Ascending aorta (tissue), 2 donors: ENCODE measurements around the gene VGLL1. TPM values are rescaled to one million over a fixed set of nuclear protein-coding genes. Genes with fewer than 3 reads are reported as not detected.

Experiments used
- DNase-seq, 2 donors: peaks; one replicate each; pipeline ENCODE4 v3.0.0-alpha.2; 2019; ENCODE audit warnings: low spot score in 2 of 2
- H3K27ac ChIP-seq, 2 donors: fragments of 200-600 bp; sonication (generic); one replicate each; pipeline ENCODE4 v1.5.1; 2016 to 2017; ENCODE audit warnings: mild to moderate bottlenecking in 1 of 2
- H3K27me3 ChIP-seq: fragments of 200-600 bp; sonication (generic); one replicate; pipeline ENCODE4 v1.5.1; 2017
- H3K36me3 ChIP-seq, 2 donors: fragments of 200-600 bp; sonication (generic); one replicate each; pipeline ENCODE4 v1.5.1; 2016
- H3K4me1 ChIP-seq, 2 donors: fragments of 200-600 bp; sonication (generic); one replicate each; pipeline ENCODE4 v1.5.1; 2016 to 2017; ENCODE audit warnings: mild to moderate bottlenecking in 1 of 2
- H3K4me3 ChIP-seq, 2 donors: fragments of 200-600 bp; sonication (generic); one replicate each; pipeline ENCODE4 v1.5.1; 2016 to 2017; ENCODE audit warnings: mild to moderate bottlenecking in 1 of 2
- H3K9me3 ChIP-seq, 2 donors: fragments of 200-600 bp; sonication (generic); one replicate each; pipeline ENCODE4 v1.5.1; 2016
- CTCF ChIP-seq, 3 experiments: fragments of 200-600 bp in 2 of 3; fragments of 450-650 bp in 1 of 3; sonication (generic) in 2 of 3; IDR thresholded peaks; one replicate each; pipeline ENCODE4 v1.5.1; 2016 to 2019; ENCODE audit warnings: antibody characterized with exemption in 3 of 3, mild to moderate bottlenecking in 1 of 3, moderate library complexity in 1 of 3
- intact Hi-C: fragments of 100-400 bp; cut with DNase I; formaldehyde crosslinking; loops from one replicate; pipeline ENCODE4 v1.15.1; 2023
- total RNA-seq: library from RNA; depleted of rRNA; stranded (reverse); fragments of >200 nt; gene quantifications from one replicate; pipeline ENCODE4 v1.1.0, GENCODE V29; 2016

VGLL1 gene
- total RNA-seq, 1 donor from 2014 or later = not detected

DNA sequence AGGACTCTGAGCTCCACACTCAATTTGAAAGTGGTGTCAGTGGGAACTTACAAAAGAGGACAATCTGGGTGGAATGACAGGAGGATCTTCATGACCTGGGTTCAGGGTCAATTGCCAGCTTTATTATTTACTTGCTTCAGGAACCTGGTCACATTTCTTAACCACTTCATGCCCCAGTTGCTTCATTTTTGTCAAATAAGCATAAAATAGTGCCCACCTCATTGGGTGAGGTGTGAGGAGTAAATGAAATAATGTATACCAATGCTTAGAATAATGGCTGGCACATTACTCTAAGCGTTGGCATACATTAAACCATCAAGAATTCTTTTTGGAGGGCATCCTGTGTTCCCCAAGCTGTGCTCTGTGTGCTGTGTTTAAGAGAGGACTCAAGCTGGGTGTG is 19.4 kb downstream of the VGLL1 start:
- DNase-seq = no peak
- no peak for TF ChIP-seq CTCF (IDR thresholded peaks at IDR 0.05)
- Histone ChIP-seq H3K4me3 (no peak overlapping the region), H3K9me3 (no peaks in the 10 kb centered on the region), H3K27me3 (no peaks in the 10 kb centered on the region), H3K27ac (no peak overlapping the region), H3K4me1 (no peaks in the 10 kb centered on the region), H3K36me3 (no peaks in the 10 kb centered on the region)
- intact Hi-C loops = no loop called here

DNA sequence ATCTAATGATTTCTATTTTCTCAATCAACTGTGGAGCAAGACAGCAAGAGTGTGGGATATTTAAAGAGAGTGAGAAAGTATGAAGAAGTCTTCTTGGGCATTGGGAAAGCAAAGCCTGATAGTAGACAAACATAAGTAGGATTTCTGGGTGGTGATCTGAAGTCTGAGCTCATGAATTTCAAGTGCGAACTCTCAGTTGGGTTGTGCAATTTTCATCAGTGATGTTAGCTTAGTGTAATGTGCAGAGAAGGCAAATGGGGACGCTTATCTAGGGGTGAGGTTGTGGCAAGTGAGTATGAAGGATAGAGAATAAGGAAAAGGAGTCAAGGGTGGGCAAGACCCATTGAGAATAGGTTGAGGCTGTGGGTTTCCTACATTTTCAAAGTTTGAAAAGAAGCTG is 23.7 kb downstream of the VGLL1 start:
- Histone ChIP-seq H3K36me3 (no peaks in the 10 kb centered on the region), H3K27me3 (no peaks in the 10 kb centered on the region), H3K4me1 (no peaks in the 10 kb centered on the region), H3K9me3 (no peaks in the 10 kb centered on the region), H3K4me3 (no peak overlapping the region), H3K27ac (no peak overlapping the region)
- intact Hi-C loops = no loop called here
- no peak for TF ChIP-seq CTCF (IDR thresholded peaks at IDR 0.05)
- DNase-seq = no peak

GRCh38 chrX:136572030-136572429 is 40.0 kb downstream of the VGLL1 start:
- no peak for DNase-seq
- H3K4me1 ChIP-seq = no peaks in the 10 kb centered on the region
- H3K36me3 ChIP-seq = no peaks in the 10 kb centered on the region
- no peak for TF ChIP-seq CTCF (IDR thresholded peaks at IDR 0.05)
- H3K9me3 ChIP-seq = no peaks in the 10 kb centered on the region
- H3K4me3 ChIP-seq = no peak overlapping the region
- no peak overlapping the region for H3K27ac ChIP-seq
- intact Hi-C loops = no loop called here
- H3K27me3 ChIP-seq = no peaks in the 10 kb centered on the region

DNA sequence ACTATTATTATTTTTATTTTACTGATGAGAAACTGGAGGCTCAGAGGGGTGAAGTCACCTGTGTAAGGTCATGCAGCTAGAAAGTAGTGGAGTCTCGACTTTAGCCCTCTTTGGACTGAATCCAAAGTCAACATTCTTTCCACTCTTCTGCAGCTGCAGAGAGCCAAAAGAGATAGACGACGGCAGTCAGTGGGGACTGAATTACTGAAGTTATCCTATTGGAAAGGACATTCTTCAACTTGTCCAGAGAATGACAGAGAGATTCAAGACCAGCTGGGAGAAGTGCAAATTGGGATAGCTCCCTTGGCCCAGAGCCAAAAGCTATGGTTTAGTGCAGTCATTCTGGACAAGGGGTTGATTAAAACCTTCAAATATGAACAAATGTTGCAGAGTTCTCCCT is 42.5 kb downstream of the VGLL1 start:
- H3K36me3 ChIP-seq = no peaks in the 10 kb centered on the region
- no peak overlapping the region for H3K27ac ChIP-seq
- H3K4me1 ChIP-seq = no peaks in the 10 kb centered on the region
- no peak for DNase-seq
- H3K4me3 ChIP-seq = no peak overlapping the region
- no peaks in the 10 kb centered on the region for H3K27me3 ChIP-seq
- TF ChIP-seq CTCF (IDR thresholded peaks at IDR 0.05) = no peak
- intact Hi-C loops = no loop called here
- no peaks in the 10 kb centered on the region for H3K9me3 ChIP-seq

DNA sequence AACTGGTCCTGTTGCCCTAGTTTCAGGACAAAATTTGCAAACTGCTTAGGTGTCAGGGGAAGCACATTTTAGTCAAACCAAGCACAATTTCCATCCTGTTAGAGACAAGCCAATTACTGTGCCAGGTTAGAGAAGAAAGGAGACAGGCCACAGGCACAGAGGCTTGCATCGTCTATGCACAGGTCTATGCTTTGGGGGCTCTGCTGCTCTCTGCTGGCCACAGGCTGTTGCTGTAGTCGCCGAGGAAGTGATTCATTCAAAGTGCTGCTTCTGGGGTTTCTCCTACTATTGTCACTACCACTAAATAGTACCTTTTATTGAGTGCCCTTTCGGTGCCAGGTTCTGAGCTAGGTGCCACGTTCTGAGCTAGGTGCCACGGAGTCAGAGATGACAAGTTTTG is 45.5 kb downstream of the VGLL1 start:
- no peak overlapping the region for H3K27ac ChIP-seq
- TF ChIP-seq CTCF (IDR thresholded peaks at IDR 0.05) = peak; percentile 24 to 66 (median 61)
- no peak overlapping the region for H3K4me3 ChIP-seq
- no peaks in the 10 kb centered on the region for H3K27me3 ChIP-seq
- no peaks in the 10 kb centered on the region for H3K9me3 ChIP-seq
- intact Hi-C loops = loop anchor here (5.0 kb wide), 1 partner anchor 550 kb away; no protein-coding TSS in a partner anchor
- H3K4me1 ChIP-seq = no peaks in the 10 kb centered on the region
- no peaks in the 10 kb centered on the region for H3K36me3 ChIP-seq
- DNase-seq = no peak

DNA sequence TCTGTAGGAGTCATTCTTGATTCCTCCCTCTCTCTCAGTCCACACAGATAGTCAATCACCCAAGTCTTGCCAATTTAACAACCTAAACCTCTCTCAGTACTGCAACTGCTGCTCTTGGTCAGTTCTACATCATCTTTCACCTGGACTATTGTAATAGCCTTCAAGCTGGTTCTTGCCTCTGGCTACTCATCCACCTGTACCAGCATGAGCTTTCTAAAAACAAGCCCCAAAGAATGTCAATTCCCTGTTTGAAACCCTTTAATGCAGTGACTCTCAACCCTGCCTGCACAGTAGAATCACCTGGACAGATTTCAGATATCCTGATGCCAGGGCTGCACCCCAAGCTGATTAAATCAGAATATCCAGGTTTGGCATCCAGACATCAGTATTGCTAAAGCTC is 48.3 kb downstream of the VGLL1 start:
- TF ChIP-seq CTCF (IDR thresholded peaks at IDR 0.05) = no peak
- no peak for DNase-seq
- no peak overlapping the region for H3K27ac ChIP-seq
- intact Hi-C loops = no loop called here
- H3K36me3 ChIP-seq = no peaks in the 10 kb centered on the region
- H3K4me3 ChIP-seq = no peak overlapping the region
- no peaks in the 10 kb centered on the region for H3K4me1 ChIP-seq
- no peaks in the 10 kb centered on the region for H3K27me3 ChIP-seq
- H3K9me3 ChIP-seq = no peaks in the 10 kb centered on the region
